22Rv1 (cell line): ENCODE data around the gene UBE3B.

Source experiments
- ZFX ChIP-seq: fragments of 450-650 bp; IDR thresholded peaks from 2 replicates; pipeline ENCODE4 v1.6.1; 2017; ENCODE audit warnings: antibody characterized with exemption, borderline replicate concordance
- TF ChIP-seq, protein P1 (sequence below): fragments of 450-650 bp; IDR thresholded peaks from 2 replicates; pipeline ENCODE4 v1.5.1; 2017; ENCODE audit warnings: mild to moderate bottlenecking

GRCh38 chr12:109445191-109445609, 32.2 kb upstream of the UBE3B start:
- TF ChIP-seq, protein P1, sequence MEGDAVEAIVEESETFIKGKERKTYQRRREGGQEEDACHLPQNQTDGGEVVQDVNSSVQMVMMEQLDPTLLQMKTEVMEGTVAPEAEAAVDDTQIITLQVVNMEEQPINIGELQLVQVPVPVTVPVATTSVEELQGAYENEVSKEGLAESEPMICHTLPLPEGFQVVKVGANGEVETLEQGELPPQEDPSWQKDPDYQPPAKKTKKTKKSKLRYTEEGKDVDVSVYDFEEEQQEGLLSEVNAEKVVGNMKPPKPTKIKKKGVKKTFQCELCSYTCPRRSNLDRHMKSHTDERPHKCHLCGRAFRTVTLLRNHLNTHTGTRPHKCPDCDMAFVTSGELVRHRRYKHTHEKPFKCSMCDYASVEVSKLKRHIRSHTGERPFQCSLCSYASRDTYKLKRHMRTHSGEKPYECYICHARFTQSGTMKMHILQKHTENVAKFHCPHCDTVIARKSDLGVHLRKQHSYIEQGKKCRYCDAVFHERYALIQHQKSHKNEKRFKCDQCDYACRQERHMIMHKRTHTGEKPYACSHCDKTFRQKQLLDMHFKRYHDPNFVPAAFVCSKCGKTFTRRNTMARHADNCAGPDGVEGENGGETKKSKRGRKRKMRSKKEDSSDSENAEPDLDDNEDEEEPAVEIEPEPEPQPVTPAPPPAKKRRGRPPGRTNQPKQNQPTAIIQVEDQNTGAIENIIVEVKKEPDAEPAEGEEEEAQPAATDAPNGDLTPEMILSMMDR, result no peak
- TF ChIP-seq ZFX, result no peak
